Naive thymus-derived CD8-positive, alpha-beta T cell (primary cell): ENCODE results near the gene UTRN. TPM values are rescaled to one million over a fixed set of nuclear protein-coding genes. Genes with fewer than 3 reads are reported as not detected.

Source experiments
- ATAC-seq, 2 donors: fragments of 150-1000 bp; cut with Tn5 transposase in 1 of 2; sonication (Bioruptor Pico), chemical (Tn5 transposase) in 1 of 2; 1 replicate in 1 of 2; 2 replicates in 1 of 2; pipeline ENCODE4 v1.10.0; 2021; ENCODE audit warnings: mild to moderate bottlenecking in 2 of 2, moderate library complexity in 2 of 2
- POLR2A ChIA-PET: fragments of 350-600 bp; sonication (Branson Sonifier 250); formaldehyde crosslinking; loops from one replicate; lab custom pipeline; 2021; ENCODE audit warnings: antibody characterized with exemption; lab: Charles Lee
- DNase-seq, 10 donors: peaks; one replicate each; pipeline versions ENCODE4 v3.0.0 to v3.0.0-alpha.2; 2020 to 2022
- H3K27ac Mint-ChIP-seq, 10 donors: one replicate each; pipeline ENCODE4 v1.8.0; 2020 to 2022; ENCODE audit warnings: mild to moderate bottlenecking in 10 of 10, mixed read lengths in 10 of 10, moderate library complexity in 4 of 10, inconsistent platforms in 1 of 10
- H3K27me3 Mint-ChIP-seq, 5 donors: one replicate each; pipeline ENCODE4 v1.8.0; 2021 to 2022; ENCODE audit warnings: mixed read lengths in 5 of 5
- H3K36me3 Mint-ChIP-seq, 3 donors: one replicate each; pipeline ENCODE4 v1.8.0; 2020 to 2022; ENCODE audit warnings: mixed read lengths in 3 of 3, mild to moderate bottlenecking in 2 of 3, inconsistent platforms in 1 of 3
- H3K4me1 Mint-ChIP-seq, 4 donors: one replicate each; pipeline ENCODE4 v1.8.0; 2021 to 2022; ENCODE audit warnings: mixed read lengths in 4 of 4
- H3K4me3 Mint-ChIP-seq, 10 donors: one replicate each; pipeline ENCODE4 v1.8.0; 2020 to 2022; ENCODE audit warnings: mild to moderate bottlenecking in 10 of 10, mixed read lengths in 10 of 10, moderate library complexity in 6 of 10, inconsistent platforms in 1 of 10
- H3K9me3 Mint-ChIP-seq, 9 donors: one replicate each; pipeline ENCODE4 v1.8.0; 2020 to 2022; ENCODE audit warnings: mixed read lengths in 9 of 9, mild to moderate bottlenecking in 3 of 9, inconsistent platforms in 1 of 9, moderate library complexity in 1 of 9
- polyA plus RNA-seq, 3 donors: library from polyadenylated mRNA; unstranded; fragments of 300-500 nt; fragmentation: Illumina TruSeq; gene quantifications; one replicate each; pipeline ENCODE4 v1.2.3, GENCODE V29; 2021
- total RNA-seq, 8 experiments: library from RNA in 2 of 8; stranded (reverse) in 2 of 8; gene quantifications; one replicate each; pipeline ENCODE4 v1.2.3 and lab custom pipeline; 2021 to 2026

UTRN gene
- total and polyA plus RNA-seq, 5 experiments from 2014 or later = 37.9 to 153 (median 40.3) TPM

GRCh38 chr6:144265061-144265357 is 20.1 kb upstream of the UTRN start:
- Mint-ChIP-seq H3K4me3 (no peak overlapping the region), H3K27ac (no peak overlapping the region), H3K9me3 (peaks cover 0 to 10% (median 0%) of the 10 kb centered on the region in 9 donors), H3K36me3 (peaks cover 0 to 4% (median 0%) of the 10 kb centered on the region in 3 donors), H3K27me3 (no peaks in the 10 kb centered on the region), H3K4me1 (peaks cover 0 to 6% (median 0%) of the 10 kb centered on the region in 4 donors)
- ATAC-seq = no peak
- no peak for DNase-seq
- POLR2A ChIA-PET = no interaction called here

GRCh38 chr6:144265390-144265789 is 19.7 kb upstream of the UTRN start:
- DNase-seq (no peak), ATAC-seq (no peak)
- POLR2A ChIA-PET = no interaction called here
- peaks cover 0 to 6% (median 0%) of the 10 kb centered on the region in 4 donors for H3K4me1 Mint-ChIP-seq
- peaks cover 0 to 4% (median 3%) of the 10 kb centered on the region in 3 donors for H3K36me3 Mint-ChIP-seq
- H3K27me3 Mint-ChIP-seq = no peaks in the 10 kb centered on the region
- H3K27ac Mint-ChIP-seq = no peak overlapping the region
- H3K4me3 Mint-ChIP-seq = no peak overlapping the region
- peaks cover 0 to 10% (median 0%) of the 10 kb centered on the region in 9 donors for H3K9me3 Mint-ChIP-seq

GRCh38 chr6:144266091-144266649 is 19.0 kb upstream of the UTRN start:
- peaks cover 0 to 10% (median 0%) of the 10 kb centered on the region in 9 donors for H3K9me3 Mint-ChIP-seq
- H3K4me1 Mint-ChIP-seq = peaks cover 0 to 6% (median 0%) of the 10 kb centered on the region in 4 donors
- no peaks in the 10 kb centered on the region for H3K27me3 Mint-ChIP-seq
- POLR2A ChIA-PET = no interaction called here
- DNase-seq = no peak
- H3K4me3 Mint-ChIP-seq = no peak overlapping the region
- H3K27ac Mint-ChIP-seq = no peak overlapping the region
- ATAC-seq = no peak
- H3K36me3 Mint-ChIP-seq = peaks cover 0 to 4% (median 4%) of the 10 kb centered on the region in 3 donors

GRCh38 chr6:144268794-144269349 is 16.3 kb upstream of the UTRN start:
- ATAC-seq = no peak
- POLR2A ChIA-PET = no interaction called here
- H3K27me3 Mint-ChIP-seq = no peaks in the 10 kb centered on the region
- DNase-seq = no peak
- H3K9me3 Mint-ChIP-seq = peaks cover 0 to 2% (median 0%) of the 10 kb centered on the region in 9 donors
- no peak overlapping the region for H3K27ac Mint-ChIP-seq
- H3K4me3 Mint-ChIP-seq = no peak overlapping the region
- H3K36me3 Mint-ChIP-seq = peaks cover 0 to 4% (median 0%) of the 10 kb centered on the region in 3 donors
- H3K4me1 Mint-ChIP-seq = peaks cover 0 to 6% (median 0%) of the 10 kb centered on the region in 4 donors

GRCh38 chr6:144277174-144277573 is 8.0 kb upstream of the UTRN start:
- POLR2A ChIA-PET = no interaction called here
- no peaks in the 10 kb centered on the region for H3K9me3 Mint-ChIP-seq

GRCh38 chr6:144277605-144278227 is 7.4 kb upstream of the UTRN start:
- peaks cover 0 to 7% (median 6%) of the 10 kb centered on the region in 5 donors for H3K27me3 Mint-ChIP-seq
- ATAC-seq (no peak), DNase-seq (no peak)
- no peaks in the 10 kb centered on the region for H3K9me3 Mint-ChIP-seq
- peaks cover 0 to 1% (median 0%) of the 10 kb centered on the region in 4 donors for H3K4me1 Mint-ChIP-seq
- POLR2A ChIA-PET = no interaction called here
- no peak overlapping the region for H3K4me3 Mint-ChIP-seq
- H3K36me3 Mint-ChIP-seq = no peaks in the 10 kb centered on the region
- H3K27ac Mint-ChIP-seq = no peak overlapping the region

More at GRCh38 chr6:144277174-144277573, 8.0 kb upstream of the UTRN start:
- peaks cover 0 to 5% (median 3%) of the 10 kb centered on the region in 5 donors for H3K27me3 Mint-ChIP-seq
- peaks cover 0 to 1% (median 0%) of the 10 kb centered on the region in 4 donors for H3K4me1 Mint-ChIP-seq
- no peak overlapping the region for H3K27ac Mint-ChIP-seq
- ATAC-seq (no peak), DNase-seq (no peak)
- no peak overlapping the region for H3K4me3 Mint-ChIP-seq
- H3K36me3 Mint-ChIP-seq = no peaks in the 10 kb centered on the region

- Mint-ChIP-seq H3K36me3 (no peaks in the 10 kb centered on the region), H3K27me3 (peaks cover 2 to 16% (median 6%) of the 10 kb centered on the region in 5 donors), H3K4me1 (peaks cover 3 to 4% (median 3%) of the 10 kb centered on the region in 4 donors), H3K9me3 (no peaks in the 10 kb centered on the region), H3K27ac (no peak overlapping the region), H3K4me3 (no peak overlapping the region)
- ATAC-seq = no peak
- POLR2A ChIA-PET = no interaction called here
- DNase-seq = no peak
Observed at GRCh38 chr6:144278659-144279314, 6.3 kb upstream of the UTRN start.

GRCh38 chr6:144279484-144280150 is 5.5 kb upstream of the UTRN start:
- no peak overlapping the region for H3K4me3 Mint-ChIP-seq
- H3K4me1 Mint-ChIP-seq = peaks cover 9 to 12% (median 11%) of the 10 kb centered on the region in 4 donors
- DNase-seq (no peak), ATAC-seq (no peak)
- no peaks in the 10 kb centered on the region for H3K36me3 Mint-ChIP-seq
- no peak overlapping the region for H3K27ac Mint-ChIP-seq
- H3K27me3 Mint-ChIP-seq = peaks cover 5 to 24% (median 10%) of the 10 kb centered on the region in 5 donors
- no peaks in the 10 kb centered on the region for H3K9me3 Mint-ChIP-seq
- POLR2A ChIA-PET = no interaction called here

- Mint-ChIP-seq H3K27me3 (peaks cover 5 to 24% (median 13%) of the 10 kb centered on the region in 5 donors), H3K9me3 (no peaks in the 10 kb centered on the region), H3K27ac (peak overlapping the region in 1 of 10 donors; percentile 65), H3K4me1 (peaks cover 15 to 27% (median 19%) of the 10 kb centered on the region in 4 donors), H3K36me3 (no peaks in the 10 kb centered on the region), H3K4me3 (peak overlapping the region; percentile 91 to 99 (median 94))
- no peak for ATAC-seq
- POLR2A ChIA-PET = no interaction called here
- peak in 1 of 10 donors; percentile 3 for DNase-seq
Observed at GRCh38 chr6:144283646-144284477, 1.3 kb upstream of the UTRN start.

GRCh38 chr6:144284478-144284782 is 705 bp upstream of the UTRN start:
- H3K27ac Mint-ChIP-seq = peak overlapping the region in 1 of 10 donors; percentile 65
- peaks cover 5 to 24% (median 13%) of the 10 kb centered on the region in 5 donors for H3K27me3 Mint-ChIP-seq
- POLR2A ChIA-PET = no interaction called here
- H3K9me3 Mint-ChIP-seq = no peaks in the 10 kb centered on the region
- H3K4me1 Mint-ChIP-seq = peaks cover 15 to 27% (median 19%) of the 10 kb centered on the region in 4 donors
- H3K36me3 Mint-ChIP-seq = no peaks in the 10 kb centered on the region
- DNase-seq = no peak
- H3K4me3 Mint-ChIP-seq = peak overlapping the region; percentile 91 to 99 (median 94)
- ATAC-seq = no peak

GRCh38 chr6:144285548-144285797 is 338 bp downstream of the UTRN start:
- Mint-ChIP-seq H3K36me3 (no peaks in the 10 kb centered on the region), H3K9me3 (no peaks in the 10 kb centered on the region), H3K27me3 (peaks cover 5 to 24% (median 13%) of the 10 kb centered on the region in 5 donors), H3K27ac (peak overlapping the region in 7 of 10 donors; percentile 12 to 88 (median 28)), H3K4me1 (peaks cover 15 to 27% (median 21%) of the 10 kb centered on the region in 4 donors), H3K4me3 (peak overlapping the region; percentile 91 to 99 (median 94))
- POLR2A ChIA-PET = interaction anchor here (0.6 to 1.4 kb wide), 2 partner anchors 58 to 137 kb away, joined by 3 to 4 read pairs; no protein-coding TSS in a partner anchor
- DNase-seq (peak in 3 of 10 donors; percentile 2 to 37 (median 33)), ATAC-seq (peak in 1 of 2 donors; percentile 43)
